Neural crest cell (in vitro differentiated cells): ENCODE data around the gene PLBD2. TPM values are rescaled to one million over a fixed set of nuclear protein-coding genes. Genes with fewer than 3 reads are reported as not detected.

Source experiments
- DNase-seq: peaks from one replicate; pipeline ENCODE4 v3.0.0; 2021; ENCODE audit warnings: low read depth, mixed read lengths, low spot score
- H3K27ac Mint-ChIP-seq: one replicate; pipeline ENCODE4 v1.8.0; 2021; ENCODE audit warnings: mild to moderate bottlenecking, mixed read lengths; ENCODE audit not compliant: unreplicated experiment
- H3K27me3 Mint-ChIP-seq: 2 replicates; pipeline ENCODE4 v1.8.0; 2021; ENCODE audit warnings: low read depth, mild to moderate bottlenecking, mixed read lengths
- H3K36me3 Mint-ChIP-seq: 2 replicates; pipeline ENCODE4 v1.8.0; 2021; ENCODE audit warnings: low read depth, mild to moderate bottlenecking, mixed read lengths
- H3K4me1 Mint-ChIP-seq: 2 replicates; pipeline ENCODE4 v1.8.0; 2021; ENCODE audit warnings: mixed read lengths
- H3K4me3 Mint-ChIP-seq: one replicate; pipeline ENCODE4 v1.8.0; 2021; ENCODE audit warnings: mild to moderate bottlenecking, mixed read lengths
- H3K9me3 Mint-ChIP-seq: 2 replicates; pipeline ENCODE4 v1.8.0; 2021; ENCODE audit warnings: mixed read lengths
- total RNA-seq: library from RNA; stranded (reverse); gene quantifications from 2 replicates; pipeline ENCODE4 v1.2.1, GENCODE V29; 2021
- TF ChIP-seq, protein P1 (sequence below): fragments of 200-600 bp; sonication (generic); conservative IDR thresholded peaks from 2 replicates; pipeline ENCODE4 v1.5.0; 2021; ENCODE audit warnings: antibody characterized with exemption, mild to moderate bottlenecking

Gene PLBD2
- total RNA-seq, 1 donor from 2014 or later, result 36.6 TPM

DNA sequence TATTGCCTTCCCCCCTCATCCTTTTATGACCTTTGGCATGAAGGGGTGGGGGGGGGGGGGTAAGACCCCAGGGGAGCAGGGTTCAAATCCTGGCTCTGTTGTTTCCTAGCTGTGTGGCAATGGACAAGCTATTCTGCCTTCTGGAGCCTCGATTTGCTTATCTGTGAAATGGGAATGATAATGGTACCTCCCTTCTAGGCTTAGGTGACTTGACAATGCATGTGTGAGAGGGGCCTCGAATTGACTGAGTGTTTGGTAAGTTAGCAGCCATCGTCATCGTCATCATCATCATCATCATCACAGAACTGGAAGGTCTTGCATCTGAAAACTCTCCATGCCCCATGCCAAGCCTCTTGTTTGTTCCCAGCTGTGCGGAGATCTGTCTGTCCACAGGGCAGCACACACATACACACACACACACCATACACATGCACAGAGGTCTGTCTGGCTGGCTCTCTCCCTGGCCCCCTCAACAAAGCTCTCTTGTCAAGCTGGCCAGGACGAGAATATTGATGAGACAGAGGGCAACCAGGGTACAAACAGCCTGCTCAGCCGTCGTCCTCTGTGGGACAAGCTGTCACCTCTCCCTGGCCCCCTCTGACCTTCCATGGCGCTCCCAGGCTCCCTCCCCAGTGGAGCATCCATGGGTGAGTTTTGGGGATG lies 51.2 kb downstream of the PLBD2 start:
- Mint-ChIP-seq H3K27me3 (peaks cover 12% of the 10 kb centered on the region), H3K4me1 (peaks cover 8% of the 10 kb centered on the region), H3K4me3 (no peak overlapping the region)

DNA sequence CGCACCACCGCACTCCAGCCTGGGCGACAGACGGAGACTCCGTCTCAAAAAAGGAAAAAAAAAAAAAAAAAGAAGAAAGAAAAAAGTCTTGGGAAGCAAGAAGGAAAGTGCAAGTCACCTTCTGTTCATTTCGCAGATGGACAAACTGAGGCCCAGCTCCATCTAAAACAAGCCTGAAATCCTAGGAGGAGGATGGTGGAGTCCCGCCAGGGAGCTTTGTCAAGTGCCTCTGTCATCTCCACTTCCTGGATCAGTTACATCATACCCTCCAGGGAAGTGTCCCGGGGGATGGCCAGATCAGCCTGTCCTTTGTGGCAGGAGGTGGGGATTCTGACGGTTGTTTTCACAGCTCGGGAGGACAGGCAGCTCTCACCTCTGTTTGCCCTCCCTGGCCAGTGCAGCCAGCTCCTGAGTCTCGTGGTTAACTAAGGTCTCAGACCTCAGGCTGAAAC lies 55.1 kb downstream of the PLBD2 start:
- no peak for DNase-seq
- Mint-ChIP-seq H3K36me3 (no peaks in the 10 kb centered on the region), H3K4me3 (no peak overlapping the region), H3K4me1 (peaks cover 8% of the 10 kb centered on the region), H3K27me3 (peaks cover 16% of the 10 kb centered on the region), H3K27ac (no peak overlapping the region), H3K9me3 (no peaks in the 10 kb centered on the region)
- TF ChIP-seq, protein P1, sequence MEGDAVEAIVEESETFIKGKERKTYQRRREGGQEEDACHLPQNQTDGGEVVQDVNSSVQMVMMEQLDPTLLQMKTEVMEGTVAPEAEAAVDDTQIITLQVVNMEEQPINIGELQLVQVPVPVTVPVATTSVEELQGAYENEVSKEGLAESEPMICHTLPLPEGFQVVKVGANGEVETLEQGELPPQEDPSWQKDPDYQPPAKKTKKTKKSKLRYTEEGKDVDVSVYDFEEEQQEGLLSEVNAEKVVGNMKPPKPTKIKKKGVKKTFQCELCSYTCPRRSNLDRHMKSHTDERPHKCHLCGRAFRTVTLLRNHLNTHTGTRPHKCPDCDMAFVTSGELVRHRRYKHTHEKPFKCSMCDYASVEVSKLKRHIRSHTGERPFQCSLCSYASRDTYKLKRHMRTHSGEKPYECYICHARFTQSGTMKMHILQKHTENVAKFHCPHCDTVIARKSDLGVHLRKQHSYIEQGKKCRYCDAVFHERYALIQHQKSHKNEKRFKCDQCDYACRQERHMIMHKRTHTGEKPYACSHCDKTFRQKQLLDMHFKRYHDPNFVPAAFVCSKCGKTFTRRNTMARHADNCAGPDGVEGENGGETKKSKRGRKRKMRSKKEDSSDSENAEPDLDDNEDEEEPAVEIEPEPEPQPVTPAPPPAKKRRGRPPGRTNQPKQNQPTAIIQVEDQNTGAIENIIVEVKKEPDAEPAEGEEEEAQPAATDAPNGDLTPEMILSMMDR, result no peak

More for the DNA sequence above, 51.2 kb downstream of the PLBD2 start:
- H3K27ac Mint-ChIP-seq, result no peak overlapping the region
- no peaks in the 10 kb centered on the region for H3K9me3 Mint-ChIP-seq
- H3K36me3 Mint-ChIP-seq, result no peaks in the 10 kb centered on the region
- DNase-seq, result no peak
- TF ChIP-seq, protein P1, result no peak

DNA sequence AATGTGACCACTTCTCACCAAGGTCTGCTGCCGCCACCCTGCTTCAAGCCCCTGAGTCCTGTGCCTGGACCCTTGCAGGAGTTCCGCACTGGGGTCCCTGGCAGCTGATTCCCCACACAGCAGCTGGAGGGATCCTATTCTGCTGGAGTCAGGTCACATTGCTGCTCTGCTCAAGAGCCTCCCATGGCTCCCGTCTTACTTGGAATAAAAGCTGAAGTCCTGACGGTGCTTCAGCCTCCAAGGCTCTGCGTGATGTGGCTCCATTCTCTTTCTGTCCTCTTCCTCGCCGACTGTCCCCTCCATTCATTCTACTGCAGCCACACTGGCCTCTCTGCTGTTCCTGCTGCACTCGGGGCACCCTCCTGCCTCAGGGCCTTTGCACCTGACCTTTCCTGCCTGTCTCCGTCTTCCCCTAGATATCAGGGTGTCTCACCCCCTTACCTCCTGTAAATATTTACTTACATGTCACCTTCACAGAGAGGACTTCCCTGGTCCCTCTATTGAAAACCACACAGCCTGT lies 56.2 kb downstream of the PLBD2 start:
- Mint-ChIP-seq H3K27me3 (peaks cover 16% of the 10 kb centered on the region), H3K4me3 (no peak overlapping the region), H3K4me1 (peaks cover 6% of the 10 kb centered on the region)

DNA sequence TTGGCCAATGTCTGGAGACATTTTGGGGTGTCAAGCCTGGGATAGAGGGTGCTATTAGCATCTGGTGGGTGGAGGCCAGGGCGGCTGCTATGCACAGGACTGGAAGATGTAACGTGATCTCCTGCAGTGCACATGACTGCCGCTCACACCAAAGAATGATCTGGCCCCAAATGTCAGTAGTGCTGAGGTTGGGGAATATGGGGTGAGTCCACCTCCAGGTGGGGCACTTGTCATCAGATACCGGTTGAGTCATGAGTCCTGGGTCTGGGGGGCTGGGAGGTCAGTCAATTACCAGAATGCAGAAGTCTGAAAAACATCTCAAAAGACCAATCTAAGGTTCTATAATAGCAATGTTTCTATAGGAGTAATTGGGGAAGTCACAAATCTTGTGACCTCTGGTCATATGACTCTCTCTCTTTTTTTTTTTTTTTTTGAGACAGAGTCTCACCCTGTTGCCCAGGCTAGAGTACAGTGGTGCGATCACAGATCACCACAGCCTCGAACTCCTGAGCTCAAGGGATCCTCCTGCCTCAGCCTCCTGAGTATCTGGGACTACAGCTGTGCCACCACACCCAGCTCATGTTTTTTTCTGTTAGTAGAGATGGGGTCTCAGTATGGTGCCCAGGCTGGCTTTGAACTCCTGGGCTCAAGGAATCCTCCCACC lies 57.8 kb downstream of the PLBD2 start:
- no peak overlapping the region for H3K27ac Mint-ChIP-seq
- H3K4me1 Mint-ChIP-seq, result no peaks in the 10 kb centered on the region
- H3K27me3 Mint-ChIP-seq, result peaks cover 9% of the 10 kb centered on the region
- H3K36me3 Mint-ChIP-seq, result no peaks in the 10 kb centered on the region
- no peaks in the 10 kb centered on the region for H3K9me3 Mint-ChIP-seq
- no peak for DNase-seq
- no peak overlapping the region for H3K4me3 Mint-ChIP-seq
- TF ChIP-seq, protein P1, result no peak

More for the DNA sequence above, 56.2 kb downstream of the PLBD2 start:
- DNase-seq, result no peak
- Mint-ChIP-seq H3K27ac (no peak overlapping the region), H3K36me3 (no peaks in the 10 kb centered on the region), H3K9me3 (no peaks in the 10 kb centered on the region)
- TF ChIP-seq, protein P1, result no peak

DNA sequence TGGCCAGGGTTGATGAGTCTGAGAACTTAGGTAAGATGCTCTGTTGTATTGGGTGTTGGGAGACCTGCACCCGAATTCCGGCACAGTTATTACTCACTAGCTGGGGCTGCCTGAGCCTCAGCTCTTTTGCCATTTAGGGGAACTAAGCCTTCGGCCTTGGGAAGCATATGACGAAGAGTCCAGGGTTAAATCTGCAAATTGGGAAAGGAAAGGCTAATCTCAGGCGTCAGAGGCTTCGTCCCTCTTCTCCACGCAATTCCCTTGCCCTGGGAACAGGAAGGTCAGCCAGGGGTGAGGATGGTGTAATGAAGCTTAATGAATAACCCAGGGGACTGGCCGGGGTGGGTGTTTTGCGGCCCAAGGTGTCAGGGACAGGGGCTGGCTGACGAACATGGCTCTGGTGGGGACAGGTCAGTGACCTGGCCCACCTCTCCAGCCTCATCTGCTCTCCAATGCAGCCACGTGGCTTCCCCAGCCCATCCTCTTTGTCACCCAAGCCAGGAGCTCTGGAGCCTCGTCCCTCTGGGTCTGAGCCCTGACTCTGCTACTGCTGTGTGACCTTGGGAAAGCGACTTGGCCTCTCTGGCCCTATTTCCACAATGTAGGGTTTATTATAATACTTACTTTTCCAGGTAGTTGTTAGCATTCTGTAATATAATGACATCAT lies 60.0 kb downstream of the PLBD2 start:
- H3K4me3 Mint-ChIP-seq, result no peak overlapping the region
- H3K36me3 Mint-ChIP-seq, result no peaks in the 10 kb centered on the region
- TF ChIP-seq, protein P1, result no peak
- H3K27ac Mint-ChIP-seq, result no peak overlapping the region
- H3K27me3 Mint-ChIP-seq, result peaks cover 5% of the 10 kb centered on the region
- no peaks in the 10 kb centered on the region for H3K9me3 Mint-ChIP-seq
- H3K4me1 Mint-ChIP-seq, result peaks cover 8% of the 10 kb centered on the region
- DNase-seq, result no peak
